8988T (cell line): ENCODE data around the gene IGFALS.

Source experiments
- DNase-seq: peaks from one replicate; pipeline ENCODE4 v3.0.0; 2011

The IGFALS gene

GRCh38 chr16:1763521-1764511, 29.7 kb downstream of the IGFALS start:
- DNase-seq = peak; percentile 80

DNA sequence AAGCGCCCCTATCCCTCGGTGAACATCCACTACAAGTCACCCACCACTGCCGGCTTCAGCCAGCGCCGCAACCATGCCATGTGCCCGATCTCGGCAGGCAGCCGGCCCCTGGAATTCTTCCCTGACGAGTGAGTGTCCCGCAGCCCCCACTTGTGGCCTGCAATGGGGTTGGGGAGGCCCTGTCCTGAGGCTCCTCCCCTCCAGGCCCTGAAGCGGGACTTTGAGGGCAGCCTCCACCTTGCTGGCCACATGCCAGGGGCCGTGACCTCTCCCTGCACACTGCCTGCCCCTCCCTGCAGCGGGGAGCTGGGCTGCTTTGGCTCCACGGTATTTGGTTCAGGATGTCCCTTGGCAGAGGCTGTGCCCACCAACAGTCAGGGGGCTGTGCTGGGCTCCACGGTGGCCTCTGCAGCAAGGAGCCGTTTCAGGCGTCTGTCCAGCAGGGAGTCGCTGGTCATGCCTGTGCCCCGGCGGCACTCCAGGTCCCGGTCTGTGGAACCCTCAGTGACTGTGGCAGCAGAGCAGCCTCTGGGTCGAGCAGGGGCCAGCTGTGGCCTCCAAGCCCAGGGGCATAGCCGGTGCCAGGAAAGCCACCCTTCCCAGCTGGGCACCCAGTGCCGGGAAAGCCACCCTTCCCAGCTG, 30.5 kb downstream of the IGFALS start:
- DNase-seq = no peak

- DNase-seq = no peak
These were observed 31.2 kb downstream of the IGFALS start for GRCh38 chr16:1762196-1762878.

DNA sequence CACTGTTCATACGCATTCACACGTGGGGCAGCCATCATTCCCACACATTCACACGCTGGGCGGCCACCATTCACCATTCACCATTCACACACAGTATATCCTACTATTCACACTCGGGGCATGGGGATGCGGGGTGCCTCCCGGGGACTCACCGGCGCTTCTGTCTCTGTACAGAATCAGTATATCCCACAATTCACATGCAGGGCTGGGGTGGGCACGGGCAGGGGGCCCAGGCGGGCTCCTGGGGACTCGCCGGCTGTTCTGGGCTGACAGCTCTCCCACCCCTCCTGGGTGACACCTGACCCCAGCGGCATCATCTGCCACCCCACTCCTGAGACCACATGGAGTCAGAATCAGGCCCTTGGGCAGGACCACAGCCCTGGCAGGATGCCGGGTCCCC, 31.8 kb downstream of the IGFALS start:
- no peak for DNase-seq

- DNase-seq = no peak
These were observed 32.6 kb downstream of the IGFALS start for GRCh38 chr16:1760911-1761310.

GRCh38 chr16:1759511-1759910, 34.0 kb downstream of the IGFALS start:
- no peak for DNase-seq

- no peak for DNase-seq
These were observed 34.6 kb downstream of the IGFALS start for GRCh38 chr16:1758923-1759322.

DNA sequence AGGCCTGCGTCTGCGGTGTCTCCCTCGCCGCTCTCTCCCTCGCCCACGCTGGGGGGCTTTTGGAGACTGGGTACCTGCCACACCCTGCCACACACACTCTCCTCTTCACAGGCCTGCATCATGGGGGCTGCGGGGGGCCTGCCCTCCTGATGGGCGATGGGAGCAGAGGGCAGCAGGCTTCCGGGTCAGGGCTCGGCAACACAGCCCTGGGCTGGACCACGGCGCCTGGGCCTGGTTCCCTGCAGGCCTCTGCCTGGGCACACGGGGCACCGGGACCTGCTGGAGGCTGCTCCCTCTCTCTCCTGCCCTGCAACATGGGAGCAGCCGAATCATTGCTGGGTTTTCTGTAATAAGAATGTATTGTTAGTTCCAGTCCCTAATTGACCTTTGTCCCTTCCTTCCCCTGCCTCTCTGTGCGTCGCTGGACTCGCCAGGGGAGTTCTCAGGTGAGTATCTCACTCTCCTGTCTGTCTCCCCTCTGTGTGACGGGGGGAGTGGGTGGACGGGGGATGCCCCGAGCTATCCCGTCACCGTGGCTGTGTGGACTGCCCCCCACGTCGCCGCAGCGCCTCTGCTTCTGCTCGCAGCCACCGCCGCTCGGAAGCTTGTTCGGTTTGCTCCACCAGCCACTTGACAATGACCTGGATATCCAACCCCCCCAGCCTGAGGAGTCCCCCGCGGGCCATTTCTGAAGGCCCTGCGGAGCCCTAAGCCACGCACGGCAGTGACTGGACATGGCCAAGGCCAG, 35.6 kb downstream of the IGFALS start:
- DNase-seq = no peak

DNA sequence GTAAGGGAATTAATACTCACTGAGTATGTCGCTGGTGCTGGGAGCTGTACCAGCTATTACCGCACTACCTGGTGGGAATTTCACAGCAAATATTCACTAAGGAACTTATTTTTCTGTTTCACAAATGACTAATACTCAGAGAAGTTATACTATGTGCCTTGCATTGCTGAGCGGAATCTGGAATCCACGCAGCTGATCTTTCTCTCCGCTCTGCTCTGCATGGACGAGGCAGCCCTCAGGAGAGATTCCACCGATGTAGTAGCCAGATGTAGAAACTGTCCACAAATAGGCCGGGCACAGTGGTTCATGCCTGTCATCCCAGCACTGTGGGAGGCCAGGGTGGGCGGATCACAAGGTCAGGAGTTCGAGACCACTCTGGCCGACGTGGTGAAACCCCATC, 39.3 kb downstream of the IGFALS start:
- DNase-seq = no peak

- DNase-seq = no peak
These were observed 40.7 kb downstream of the IGFALS start for GRCh38 chr16:1752853-1753252.

- DNase-seq = no peak
These were observed 41.6 kb downstream of the IGFALS start for GRCh38 chr16:1751946-1752345.

- no peak for DNase-seq
These were observed 44.1 kb downstream of the IGFALS start for GRCh38 chr16:1749152-1750117.

DNA sequence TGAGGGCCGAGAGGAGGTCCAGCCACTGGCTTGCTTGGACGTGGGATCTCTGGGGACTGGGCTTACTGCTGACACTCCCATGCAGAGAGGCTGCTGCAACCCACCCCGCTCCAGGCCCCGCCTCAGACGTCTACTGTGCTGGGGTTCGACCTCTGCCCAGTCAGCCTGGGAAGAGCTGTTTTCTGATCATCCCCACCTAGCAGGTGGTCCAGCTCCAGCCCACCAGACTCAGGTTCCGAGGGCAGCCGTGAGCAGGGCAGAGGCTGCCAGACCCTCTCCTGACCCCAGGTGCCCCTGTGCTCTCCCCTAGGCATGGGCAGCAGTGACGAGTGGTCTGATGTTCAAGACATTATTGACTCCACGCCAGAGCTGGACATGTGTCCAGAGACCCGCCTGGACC, 45.6 kb downstream of the IGFALS start:
- DNase-seq = no peak

DNA sequence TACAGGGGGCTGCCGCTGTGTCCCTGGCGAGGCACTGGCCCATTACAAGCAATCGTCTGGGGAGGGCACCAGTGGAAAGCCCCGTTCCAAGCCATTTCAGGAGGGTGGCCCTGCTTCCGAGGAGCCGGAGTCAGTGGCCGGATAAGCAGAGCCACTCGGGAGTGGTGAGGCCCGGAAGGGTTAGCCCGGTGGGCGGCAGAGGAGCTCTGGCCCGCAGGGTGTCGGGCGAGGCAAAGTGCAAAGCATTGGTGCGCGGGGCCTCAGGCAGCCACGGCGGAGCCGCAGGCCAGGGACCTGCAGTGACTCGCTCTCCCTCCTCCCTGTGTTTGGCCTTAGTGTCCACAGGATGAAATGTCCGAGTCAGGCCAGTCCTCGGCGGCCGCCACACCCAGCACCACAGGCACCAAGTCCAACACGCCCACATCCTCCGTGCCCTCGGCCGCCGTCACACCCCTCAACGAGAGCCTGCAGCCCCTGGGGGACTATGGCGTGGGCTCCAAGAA, 46.8 kb downstream of the IGFALS start:
- no peak for DNase-seq

GRCh38 chr16:1745900-1746692, 47.4 kb downstream of the IGFALS start:
- peak; percentile 83 for DNase-seq

GRCh38 chr16:1745181-1745899, 48.2 kb downstream of the IGFALS start:
- no peak for DNase-seq

DNA sequence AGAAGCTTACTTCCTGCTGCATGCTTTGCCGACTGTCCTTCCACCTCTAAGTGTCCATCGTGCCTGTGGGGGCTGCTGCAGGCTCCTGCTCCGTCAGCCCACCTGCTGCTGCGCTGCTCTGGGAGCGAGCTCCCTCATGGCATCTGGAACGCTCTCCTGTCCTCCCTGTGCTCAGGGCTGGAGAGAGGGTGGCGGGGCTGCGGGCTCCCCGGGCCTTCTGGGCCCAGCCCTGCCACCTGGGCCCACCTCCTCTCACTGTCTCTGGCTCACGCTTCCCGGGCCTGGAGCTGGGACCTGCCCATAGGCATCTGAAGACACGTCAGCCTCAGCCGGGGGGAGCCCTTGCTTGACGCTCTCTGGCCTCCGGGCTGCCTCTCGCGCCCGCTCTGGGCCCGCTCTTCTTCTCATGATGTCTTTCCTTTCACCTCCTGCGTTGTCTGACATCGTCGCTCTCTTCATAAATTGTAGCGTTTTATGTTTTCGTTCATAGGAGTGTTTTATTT, 49.1 kb downstream of the IGFALS start:
- DNase-seq = no peak

GRCh38 chr16:1743376-1744337, 49.8 kb downstream of the IGFALS start:
- no peak for DNase-seq
